Esophagus squamous epithelium (tissue), 4 donors: ENCODE data around the gene ANAPC15.

Source experiments
- POLR2A ChIP-seq, 4 donors: fragments of 450-650 bp; IDR thresholded peaks; one replicate each; pipeline ENCODE4 v1.6.1; 2017; ENCODE audit warnings: antibody characterized with exemption in 4 of 4, mild to moderate bottlenecking in 4 of 4, moderate library complexity in 3 of 4
- TF ChIP-seq, protein P1 (sequence below), 6 experiments: fragments of 450-650 bp in 4 of 6; fragments of 200-600 bp in 2 of 6; sonication (generic) in 2 of 6; IDR thresholded peaks; one replicate each; pipeline ENCODE4 v1.5.1; 2016 to 2019; ENCODE audit warnings: antibody characterized with exemption in 6 of 6, mild to moderate bottlenecking in 4 of 6, moderate library complexity in 4 of 6

DNA sequence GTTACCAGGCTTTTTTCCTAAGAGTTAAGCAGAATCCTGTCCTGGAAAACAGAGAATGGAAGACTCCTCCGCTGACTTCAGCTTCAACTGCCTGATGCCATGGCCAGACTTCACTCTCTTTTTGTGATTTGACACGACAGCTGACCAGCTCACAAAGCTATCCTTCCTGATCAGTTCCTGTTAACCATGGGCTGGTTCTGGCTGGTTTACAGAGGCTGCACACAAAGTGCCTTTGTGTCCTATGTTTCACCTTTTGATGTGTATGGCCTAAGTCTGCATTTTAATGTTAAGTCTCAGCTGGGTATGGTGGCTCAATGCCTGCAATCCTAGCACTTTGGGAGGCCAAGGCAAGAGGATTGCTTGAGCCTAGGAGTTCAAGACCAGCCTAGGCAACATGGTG, 34.1 kb upstream of the ANAPC15 start:
- TF ChIP-seq, protein P1, sequence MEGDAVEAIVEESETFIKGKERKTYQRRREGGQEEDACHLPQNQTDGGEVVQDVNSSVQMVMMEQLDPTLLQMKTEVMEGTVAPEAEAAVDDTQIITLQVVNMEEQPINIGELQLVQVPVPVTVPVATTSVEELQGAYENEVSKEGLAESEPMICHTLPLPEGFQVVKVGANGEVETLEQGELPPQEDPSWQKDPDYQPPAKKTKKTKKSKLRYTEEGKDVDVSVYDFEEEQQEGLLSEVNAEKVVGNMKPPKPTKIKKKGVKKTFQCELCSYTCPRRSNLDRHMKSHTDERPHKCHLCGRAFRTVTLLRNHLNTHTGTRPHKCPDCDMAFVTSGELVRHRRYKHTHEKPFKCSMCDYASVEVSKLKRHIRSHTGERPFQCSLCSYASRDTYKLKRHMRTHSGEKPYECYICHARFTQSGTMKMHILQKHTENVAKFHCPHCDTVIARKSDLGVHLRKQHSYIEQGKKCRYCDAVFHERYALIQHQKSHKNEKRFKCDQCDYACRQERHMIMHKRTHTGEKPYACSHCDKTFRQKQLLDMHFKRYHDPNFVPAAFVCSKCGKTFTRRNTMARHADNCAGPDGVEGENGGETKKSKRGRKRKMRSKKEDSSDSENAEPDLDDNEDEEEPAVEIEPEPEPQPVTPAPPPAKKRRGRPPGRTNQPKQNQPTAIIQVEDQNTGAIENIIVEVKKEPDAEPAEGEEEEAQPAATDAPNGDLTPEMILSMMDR (IDR thresholded peaks at IDR 0.05) = no peak
- no peak for TF ChIP-seq POLR2A (IDR thresholded peaks at IDR 0.05)
